Left ventricle myocardium inferior (tissue), 1 donor: ENCODE measurements around the gene RHOH. TPM values are rescaled to one million over a fixed set of nuclear protein-coding genes. Genes with fewer than 3 reads are reported as not detected.

ENCODE experiments used
- DNase-seq: peaks from one replicate; pipeline ENCODE4 v3.0.0-alpha.2; 2020
- H3K27ac ChIP-seq: fragments of 200-600 bp; replicated peaks from 2 replicates; pipeline ENCODE4 v1.8.0; 2021
- H3K27me3 ChIP-seq: fragments of 200-600 bp; 2 replicates; pipeline ENCODE4 v1.8.0; 2021; ENCODE audit warnings: low read depth
- H3K36me3 ChIP-seq: fragments of 200-600 bp; 2 replicates; pipeline ENCODE4 v1.8.0; 2021
- H3K4me1 ChIP-seq: fragments of 200-600 bp; 2 replicates; pipeline ENCODE4 v1.8.0; 2021
- H3K4me3 ChIP-seq: fragments of 200-600 bp; 2 replicates; pipeline ENCODE4 v1.8.0; 2021; ENCODE audit warnings: mild to moderate bottlenecking, moderate library complexity
- H3K9me3 ChIP-seq: fragments of 200-600 bp; replicated peaks from 2 replicates; pipeline ENCODE4 v1.8.0; 2021
- intact Hi-C: fragments of 100-400 bp; cut with micrococcal nuclease; formaldehyde crosslinking; loops from one replicate; pipeline ENCODE4 v1.11.0; 2022
- total RNA-seq: library from RNA; stranded (reverse); fragmentation: NEBNext Ultra II Directional; extraction: Animal tissue kit (Norgen Biotek cat#: 25700); gene quantifications from one replicate; pipeline ENCODE4 v1.2.1, GENCODE V29; 2021
- TF ChIP-seq, protein P1 (sequence below): fragments of 200-600 bp; IDR thresholded peaks from 2 replicates; pipeline ENCODE4 v1.8.0; 2021; ENCODE audit warnings: antibody characterized with exemption, mild to moderate bottlenecking, borderline replicate concordance
- donor health status: DM: no; HTN: yes; CAD: no; lungs with severe emphysema.

RHOH gene
- total RNA-seq, 1 donor from 2014 or later = 0.41 TPM

DNA sequence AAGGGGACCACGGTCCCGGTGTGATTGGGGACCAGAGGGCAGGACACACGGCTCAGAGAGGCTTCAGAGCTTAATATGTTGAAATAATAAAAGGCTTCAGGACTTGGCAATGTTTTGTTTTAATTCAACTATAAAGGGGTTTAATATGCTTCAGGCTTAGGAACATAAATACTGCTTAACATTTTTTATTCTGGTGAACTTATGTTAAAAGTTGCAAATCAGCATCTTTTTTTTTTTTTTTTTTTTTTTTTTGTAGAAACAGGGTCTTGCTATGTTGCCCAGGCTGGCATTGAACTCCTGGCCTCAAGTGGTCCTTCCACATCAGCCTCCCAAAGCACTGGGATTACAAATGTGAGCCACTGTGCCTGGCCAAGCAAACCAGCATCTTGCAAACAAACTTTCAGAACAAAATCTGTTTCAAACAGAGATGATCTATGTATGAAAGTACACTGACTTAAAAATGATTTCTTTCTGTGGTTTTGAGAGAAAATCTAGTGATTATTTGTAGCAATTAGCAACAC lies 37.7 kb downstream of the RHOH start:
- Histone ChIP-seq H3K27me3 (peaks cover 17% of the 10 kb centered on the region), H3K9me3 (no peaks in the 10 kb centered on the region), H3K4me3 (no peak overlapping the region), H3K4me1 (no peaks in the 10 kb centered on the region), H3K36me3 (no peaks in the 10 kb centered on the region), H3K27ac (no peak overlapping the region)
- intact Hi-C loops = no loop called here
- no peak for DNase-seq
- TF ChIP-seq, protein P1, sequence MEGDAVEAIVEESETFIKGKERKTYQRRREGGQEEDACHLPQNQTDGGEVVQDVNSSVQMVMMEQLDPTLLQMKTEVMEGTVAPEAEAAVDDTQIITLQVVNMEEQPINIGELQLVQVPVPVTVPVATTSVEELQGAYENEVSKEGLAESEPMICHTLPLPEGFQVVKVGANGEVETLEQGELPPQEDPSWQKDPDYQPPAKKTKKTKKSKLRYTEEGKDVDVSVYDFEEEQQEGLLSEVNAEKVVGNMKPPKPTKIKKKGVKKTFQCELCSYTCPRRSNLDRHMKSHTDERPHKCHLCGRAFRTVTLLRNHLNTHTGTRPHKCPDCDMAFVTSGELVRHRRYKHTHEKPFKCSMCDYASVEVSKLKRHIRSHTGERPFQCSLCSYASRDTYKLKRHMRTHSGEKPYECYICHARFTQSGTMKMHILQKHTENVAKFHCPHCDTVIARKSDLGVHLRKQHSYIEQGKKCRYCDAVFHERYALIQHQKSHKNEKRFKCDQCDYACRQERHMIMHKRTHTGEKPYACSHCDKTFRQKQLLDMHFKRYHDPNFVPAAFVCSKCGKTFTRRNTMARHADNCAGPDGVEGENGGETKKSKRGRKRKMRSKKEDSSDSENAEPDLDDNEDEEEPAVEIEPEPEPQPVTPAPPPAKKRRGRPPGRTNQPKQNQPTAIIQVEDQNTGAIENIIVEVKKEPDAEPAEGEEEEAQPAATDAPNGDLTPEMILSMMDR = no peak

GRCh38 chr4:40238008-40238699 lies 41.3 kb downstream of the RHOH start:
- Histone ChIP-seq H3K36me3 (no peaks in the 10 kb centered on the region), H3K27ac (no peak overlapping the region)
- no peak for DNase-seq

DNA sequence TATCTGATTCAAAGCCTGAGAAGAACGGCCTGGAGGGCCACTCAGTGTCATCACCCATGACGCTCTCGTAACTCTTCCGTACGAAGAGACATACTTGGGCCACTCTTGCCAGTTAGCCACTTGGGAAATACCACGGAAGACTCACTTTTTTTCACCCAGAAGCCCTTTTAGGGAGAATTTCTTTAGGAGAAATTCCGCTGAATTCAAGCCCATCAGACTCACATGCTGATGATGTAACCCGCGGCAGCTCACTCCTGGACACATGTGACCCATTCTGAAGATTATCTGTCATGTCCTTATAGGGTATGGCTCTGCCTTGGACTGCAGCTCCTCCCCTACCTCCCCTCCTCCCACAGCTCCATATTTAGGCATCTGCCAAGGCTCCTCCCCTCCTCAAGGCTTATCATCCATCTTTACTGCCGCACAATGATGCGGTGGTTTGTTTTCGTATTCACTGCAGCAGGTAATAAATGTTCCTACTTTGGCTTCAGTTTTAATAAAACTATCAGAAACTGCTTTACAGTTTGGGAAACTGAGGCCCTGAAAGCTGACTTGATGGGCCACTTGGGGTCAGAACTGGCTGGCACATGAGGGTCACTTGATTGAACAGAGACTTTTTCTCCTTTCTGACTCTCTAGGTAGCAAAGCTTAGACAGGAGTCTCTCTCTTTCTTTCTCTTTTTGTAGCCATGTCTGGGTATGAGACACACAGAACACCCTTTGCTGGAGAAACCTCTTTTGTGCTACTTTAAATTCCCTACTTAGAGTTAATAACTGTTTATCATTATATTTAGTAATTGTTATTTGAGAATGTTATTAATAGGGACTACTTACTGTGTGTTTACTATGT lies 42.1 kb downstream of the RHOH start:
- no peak overlapping the region for H3K27ac ChIP-seq
- no peaks in the 10 kb centered on the region for H3K9me3 ChIP-seq
- peaks cover 5% of the 10 kb centered on the region for H3K27me3 ChIP-seq
- H3K36me3 ChIP-seq = no peaks in the 10 kb centered on the region
- no peak for DNase-seq
- H3K4me1 ChIP-seq = no peaks in the 10 kb centered on the region
- no peak overlapping the region for H3K4me3 ChIP-seq
- TF ChIP-seq, protein P1 = no peak
- intact Hi-C loops = no loop called here

More at GRCh38 chr4:40238008-40238699, 41.3 kb downstream of the RHOH start:
- Histone ChIP-seq H3K9me3 (no peaks in the 10 kb centered on the region), H3K4me3 (no peak overlapping the region), H3K4me1 (no peaks in the 10 kb centered on the region), H3K27me3 (no peaks in the 10 kb centered on the region)
- TF ChIP-seq, protein P1 = no peak
- intact Hi-C loops = no loop called here

DNA sequence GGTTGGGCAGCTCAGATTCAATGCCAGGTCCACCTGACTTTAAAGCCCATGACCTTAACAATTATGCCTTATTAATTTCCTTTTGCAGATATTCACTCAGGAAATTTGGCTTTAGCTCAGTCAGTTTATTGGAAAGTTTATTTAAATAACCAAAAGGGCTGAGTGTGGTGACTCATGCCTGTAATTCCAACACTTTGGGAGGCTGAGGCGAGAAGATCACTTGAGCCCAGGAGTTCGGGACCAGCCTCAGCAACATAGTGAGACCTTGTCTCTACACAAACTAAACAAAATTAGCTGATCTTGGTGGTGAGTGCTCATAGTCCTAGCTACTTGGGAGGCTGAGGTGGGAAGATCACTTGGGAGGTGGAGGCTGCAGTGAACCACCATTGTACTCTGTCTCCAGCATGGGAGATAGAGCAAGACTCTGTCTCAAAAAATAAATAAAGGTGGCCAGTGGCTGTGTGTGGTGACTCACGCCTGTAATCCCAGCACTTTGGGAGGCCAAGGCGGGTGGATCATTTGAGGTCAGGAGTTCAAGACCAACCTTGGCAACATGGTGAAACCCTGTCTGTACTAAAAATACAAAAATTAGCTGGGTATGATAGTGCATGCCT lies 43.3 kb downstream of the RHOH start:
- DNase-seq = no peak
- H3K27me3 ChIP-seq = peaks cover 9% of the 10 kb centered on the region
- TF ChIP-seq, protein P1 = no peak
- H3K4me3 ChIP-seq = no peak overlapping the region
- no peak overlapping the region for H3K27ac ChIP-seq
- H3K36me3 ChIP-seq = no peaks in the 10 kb centered on the region
- intact Hi-C loops = no loop called here
- no peaks in the 10 kb centered on the region for H3K4me1 ChIP-seq
- H3K9me3 ChIP-seq = no peaks in the 10 kb centered on the region

GRCh38 chr4:40241026-40241425 lies 44.2 kb downstream of the RHOH start:
- intact Hi-C loops = no loop called here
- H3K4me1 ChIP-seq = no peaks in the 10 kb centered on the region
- no peak overlapping the region for H3K4me3 ChIP-seq
- TF ChIP-seq, protein P1 = no peak
- no peak for DNase-seq
- no peaks in the 10 kb centered on the region for H3K36me3 ChIP-seq
- H3K9me3 ChIP-seq = no peaks in the 10 kb centered on the region
- no peak overlapping the region for H3K27ac ChIP-seq
- peaks cover 15% of the 10 kb centered on the region for H3K27me3 ChIP-seq
